H54 (cell line): ENCODE results near the gene CTR9.
A peak's percentile ranks its signal among the peaks of the same experiment; 100 is the strongest.

Experiments
- DNase-seq: peaks from one replicate; pipeline ENCODE4 v3.0.0; 2011; ENCODE audit warnings: low spot score, mixed read lengths; ENCODE audit not compliant: insufficient read length
- FAIRE-seq: peaks from 3 replicates; lab custom pipeline; 2011; peaks lifted over from hg19 to GRCh38; lab: Jason Lieb, UNC
- POLR2A ChIP-seq: IDR thresholded peaks from 2 replicates; pipeline ENCODE4 v1.6.1; 2011; ENCODE audit warnings: low read depth, mild to moderate bottlenecking, low read length

CTR9 gene

DNA sequence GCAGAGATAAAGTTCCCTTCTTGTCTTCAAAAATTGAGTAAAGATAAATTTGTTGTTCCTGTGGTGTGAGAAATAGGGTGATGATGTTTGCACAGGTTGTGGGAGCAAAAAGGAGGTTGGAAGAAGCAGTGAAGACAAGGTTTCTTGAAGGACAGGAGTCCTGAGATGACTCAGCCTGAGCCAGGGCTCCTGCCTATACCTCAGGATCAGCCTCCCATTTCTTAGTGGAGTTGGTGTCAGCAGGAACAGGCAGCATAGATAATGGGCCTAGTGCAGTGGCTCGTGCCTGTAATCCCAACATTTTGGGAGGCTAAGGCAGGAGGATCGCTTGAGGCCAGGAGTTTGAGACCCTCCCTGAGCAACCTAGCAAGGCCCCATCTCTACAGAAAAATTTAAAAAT, 29.0 kb downstream of the CTR9 start:
- no peak for TF ChIP-seq POLR2A
- FAIRE-seq (no peak), DNase-seq (no peak)

DNA sequence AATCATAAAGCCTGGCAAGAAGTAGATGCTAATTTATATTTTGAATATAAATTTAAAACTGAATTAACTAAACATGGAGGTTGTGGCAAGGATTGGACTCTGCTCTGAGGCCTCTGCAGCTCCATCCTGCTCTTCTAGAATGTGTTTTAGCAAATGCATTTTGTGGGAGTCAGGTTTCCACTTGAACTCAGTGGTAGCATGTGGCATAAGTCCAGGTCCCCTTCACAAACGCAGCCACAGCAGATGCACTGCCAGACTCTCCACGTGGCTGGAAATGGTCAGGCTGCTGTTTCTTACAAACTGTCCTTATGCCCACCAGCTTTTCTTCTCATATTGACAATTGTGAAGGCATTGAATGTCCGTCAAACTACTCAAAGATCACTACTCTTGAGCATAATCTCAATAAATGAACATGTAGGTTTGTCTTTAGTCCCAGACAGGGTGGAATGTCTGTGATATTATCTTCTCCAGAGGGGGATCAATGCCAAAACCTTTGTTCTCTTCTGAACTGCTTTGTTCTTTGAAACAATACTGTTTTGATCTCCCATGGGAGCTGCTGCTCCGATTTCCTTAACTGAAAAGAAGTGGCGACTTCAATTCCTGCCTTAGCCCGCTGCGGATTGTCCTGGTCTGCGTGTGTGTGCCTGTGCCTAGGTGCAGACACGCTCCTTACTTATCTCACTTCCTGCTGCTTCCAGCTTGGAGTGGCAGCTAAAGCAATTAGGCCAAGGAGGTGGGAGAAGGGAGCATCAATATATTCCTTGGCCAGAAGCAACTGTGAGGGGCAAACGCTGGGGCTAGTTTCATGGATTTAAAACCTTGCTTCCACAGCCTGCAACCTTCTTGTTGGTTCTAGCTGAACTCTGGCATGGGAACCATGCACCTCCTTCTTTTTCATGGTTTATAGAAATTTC, 33.4 kb downstream of the CTR9 start:
- no peak for TF ChIP-seq POLR2A
- DNase-seq (no peak), FAIRE-seq (no peak)

- DNase-seq (no peak), FAIRE-seq (no peak)
- no peak for TF ChIP-seq POLR2A
Observed at GRCh38 chr11:10785146-10785474, 34.1 kb downstream of the CTR9 start.

- no peak for DNase-seq
- TF ChIP-seq POLR2A, result no peak
- no peak for FAIRE-seq
Observed at GRCh38 chr11:10786451-10786850, 35.4 kb downstream of the CTR9 start.

DNA sequence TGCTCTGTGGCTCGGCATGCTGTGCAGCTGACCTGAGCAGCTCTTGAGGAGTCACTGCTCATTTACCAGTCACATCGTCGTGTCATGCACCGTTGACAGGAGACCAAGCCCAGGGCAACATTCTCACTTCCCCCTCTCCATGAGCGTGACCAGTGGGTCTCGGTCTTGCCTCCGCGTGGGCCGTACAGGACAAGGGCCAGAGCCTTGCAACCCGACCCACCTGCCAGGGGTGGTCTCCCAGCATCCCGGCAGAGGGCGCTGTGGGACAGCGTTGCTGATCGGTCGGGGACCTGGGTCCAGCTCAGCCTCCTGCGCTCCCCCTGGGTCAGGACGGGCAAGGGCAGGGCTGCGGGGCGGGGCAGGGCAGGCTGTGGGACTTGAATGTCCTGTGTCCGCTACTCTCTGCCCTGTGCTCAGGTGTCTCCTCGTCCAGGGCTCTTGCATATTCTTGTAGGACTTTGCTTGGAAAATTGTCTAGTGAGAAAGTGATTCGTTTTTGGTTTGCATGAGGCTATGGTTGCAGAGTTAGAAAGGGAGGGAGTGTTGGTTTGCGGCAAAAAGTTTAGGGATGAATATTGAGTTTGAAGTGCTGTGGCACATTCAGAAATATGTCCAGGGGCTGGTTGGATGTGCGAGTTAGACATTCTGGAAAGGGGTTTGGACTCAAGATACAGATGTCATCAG, 41.5 kb downstream of the CTR9 start:
- TF ChIP-seq POLR2A, result no peak
- DNase-seq (peak; percentile 84), FAIRE-seq (no peak)

GRCh38 chr11:10793470-10794255, 42.6 kb downstream of the CTR9 start:
- TF ChIP-seq POLR2A, result no peak

GRCh38 chr11:10796191-10796590, 45.1 kb downstream of the CTR9 start:
- no peak for TF ChIP-seq POLR2A
- FAIRE-seq, result no peak

More at GRCh38 chr11:10793470-10794255, 42.6 kb downstream of the CTR9 start:
- DNase-seq, result no peak
- FAIRE-seq, result no peak

DNA sequence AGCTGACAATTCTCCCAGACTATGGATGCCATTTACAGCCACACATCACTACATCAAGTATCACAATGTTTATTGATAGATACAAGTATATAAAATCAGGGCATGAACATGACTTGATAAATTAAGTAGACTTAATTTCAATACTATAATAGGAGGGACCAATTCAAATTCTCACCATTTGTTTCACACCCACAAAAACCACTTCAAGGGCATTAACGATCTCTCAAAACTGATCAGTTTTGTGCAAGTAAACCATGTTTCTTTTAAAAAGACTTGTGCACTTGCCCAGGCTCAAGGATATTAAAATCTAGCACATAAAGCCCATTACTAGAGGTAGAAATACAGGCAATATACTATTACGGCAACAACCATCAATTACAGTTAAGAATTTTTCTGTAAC, 46.0 kb downstream of the CTR9 start:
- DNase-seq, result no peak
- no peak for FAIRE-seq
- TF ChIP-seq POLR2A, result no peak

More at GRCh38 chr11:10796191-10796590, 45.1 kb downstream of the CTR9 start:
- DNase-seq, result no peak

- no peak for FAIRE-seq
- DNase-seq, result no peak
- no peak for TF ChIP-seq POLR2A
Observed at GRCh38 chr11:10797531-10797930, 46.5 kb downstream of the CTR9 start.

DNA sequence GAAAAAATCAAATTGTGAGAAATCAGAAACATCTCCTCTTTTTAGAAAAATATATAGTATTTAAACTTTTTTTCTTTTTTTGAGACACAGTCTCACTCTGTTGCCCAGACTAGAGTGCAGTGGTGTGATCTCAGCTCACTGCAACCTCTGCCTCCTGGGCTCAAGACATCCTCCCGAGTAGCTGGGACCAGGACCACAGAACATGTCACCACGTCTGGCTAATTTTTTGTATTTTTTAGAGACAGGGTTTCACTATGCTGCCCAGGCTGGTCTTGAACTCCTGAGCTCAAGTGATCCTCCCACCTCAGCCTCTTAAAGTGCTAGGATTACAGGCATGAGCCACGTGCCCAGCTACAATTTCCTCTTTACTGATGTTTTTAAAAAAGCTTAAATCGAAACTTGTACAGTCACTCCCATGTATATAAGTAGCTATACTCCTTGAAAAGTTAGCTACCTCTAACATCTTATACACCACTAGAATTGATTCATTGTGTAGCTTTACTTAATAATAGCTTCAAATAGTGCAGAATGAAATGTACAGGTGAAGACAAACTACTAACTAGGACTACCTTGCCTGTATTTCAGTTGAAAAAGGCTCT, 47.4 kb downstream of the CTR9 start:
- TF ChIP-seq POLR2A, result no peak
- no peak for DNase-seq

GRCh38 chr11:10800292-10800691, 49.2 kb downstream of the CTR9 start:
- DNase-seq (no peak), FAIRE-seq (no peak)
- TF ChIP-seq POLR2A, result no peak

More for the DNA sequence above, 47.4 kb downstream of the CTR9 start:
- FAIRE-seq, result no peak

DNA sequence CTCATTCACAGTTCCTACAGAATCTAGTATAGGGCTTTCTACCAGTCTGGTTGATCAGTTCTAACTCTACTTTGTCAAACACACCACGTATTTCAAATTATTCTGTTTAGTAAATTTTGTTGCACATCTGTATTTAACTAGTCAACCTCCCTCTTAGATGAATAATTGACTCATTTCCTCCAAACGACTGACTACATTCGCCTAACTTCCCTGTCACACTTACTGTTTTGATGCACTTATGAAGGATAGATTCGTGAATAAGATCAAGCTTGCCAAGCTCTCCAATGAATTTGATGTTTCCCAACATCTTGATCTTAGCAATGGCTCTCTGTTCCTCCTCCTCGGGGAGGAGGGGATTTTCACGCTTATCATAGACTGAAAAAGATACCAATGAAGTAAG, 52.6 kb downstream of the CTR9 start:
- DNase-seq, result no peak
- no peak for TF ChIP-seq POLR2A
- FAIRE-seq, result no peak

- FAIRE-seq, result no peak
- no peak for TF ChIP-seq POLR2A
- DNase-seq, result no peak
Observed at GRCh38 chr11:10805741-10806140, 54.7 kb downstream of the CTR9 start.
